ENCODE measurements around the gene CCND1.

Gene CCND1

GRCh38 chr11:69646493-69647389 is 5.8 kb downstream of the CCND1 start:
- Histone ChIP-seq H3K36me3 (ENCODE audit: control insufficient read depth in 2 of 2, insufficient read depth in 2 of 2, low read length in 2 of 2) (peaks cover 12 to 22% of the 10 kb centered on the region in 2 donors), H3K4me3 (ENCODE audit: low read length in 2 of 2) (no peak overlapping the region), H3K4me1 (ENCODE audit: control insufficient read depth in 2 of 2, insufficient read depth in 2 of 2, low read length in 2 of 2) (peaks cover 10 to 18% of the 10 kb centered on the region in 2 donors), H3K9ac (ENCODE audit: low read depth in 1 of 2, low read length in 2 of 2) (no peak overlapping the region), H3K9me3 (ENCODE audit: control insufficient read depth in 2 of 2, low read length in 2 of 2) (no peaks in the 10 kb centered on the region), H3K27ac (ENCODE audit: low read depth in 2 of 2, low read length in 2 of 2) (no peak overlapping the region), H3K27me3 (ENCODE audit: control insufficient read depth in 2 of 2, insufficient read depth in 2 of 2, low read length in 2 of 2) (no peaks in the 10 kb centered on the region)

GRCh38 chr11:69647390-69647748 is 6.4 kb downstream of the CCND1 start:
- Histone ChIP-seq H3K27me3 (ENCODE audit: control insufficient read depth in 2 of 2, insufficient read depth in 2 of 2, low read length in 2 of 2) (no peaks in the 10 kb centered on the region), H3K9me3 (ENCODE audit: control insufficient read depth in 2 of 2, low read length in 2 of 2) (no peaks in the 10 kb centered on the region), H3K27ac (ENCODE audit: low read depth in 2 of 2, low read length in 2 of 2) (no peak overlapping the region), H3K36me3 (ENCODE audit: control insufficient read depth in 2 of 2, insufficient read depth in 2 of 2, low read length in 2 of 2) (peaks cover 19 to 26% of the 10 kb centered on the region in 2 donors), H3K9ac (ENCODE audit: low read depth in 1 of 2, low read length in 2 of 2) (no peak overlapping the region), H3K4me3 (ENCODE audit: low read length in 2 of 2) (no peak overlapping the region), H3K4me1 (ENCODE audit: control insufficient read depth in 2 of 2, insufficient read depth in 2 of 2, low read length in 2 of 2) (peaks cover 10 to 18% of the 10 kb centered on the region in 2 donors)

GRCh38 chr11:69647761-69648497 is 7.0 kb downstream of the CCND1 start:
- H3K9me3 ChIP-seq (ENCODE audit: control insufficient read depth in 2 of 2, low read length in 2 of 2): no peaks in the 10 kb centered on the region
- peaks cover 10 to 18% of the 10 kb centered on the region in 2 donors for H3K4me1 ChIP-seq (ENCODE audit: control insufficient read depth in 2 of 2, insufficient read depth in 2 of 2, low read length in 2 of 2)
- H3K4me3 ChIP-seq (ENCODE audit: low read length in 2 of 2): no peak overlapping the region
- no peak overlapping the region for H3K9ac ChIP-seq (ENCODE audit: low read depth in 1 of 2, low read length in 2 of 2)
- peaks cover 19 to 28% of the 10 kb centered on the region in 2 donors for H3K36me3 ChIP-seq (ENCODE audit: control insufficient read depth in 2 of 2, insufficient read depth in 2 of 2, low read length in 2 of 2)
- H3K27ac ChIP-seq (ENCODE audit: low read depth in 2 of 2, low read length in 2 of 2): no peak overlapping the region
- H3K27me3 ChIP-seq (ENCODE audit: control insufficient read depth in 2 of 2, insufficient read depth in 2 of 2, low read length in 2 of 2): no peaks in the 10 kb centered on the region

DNA sequence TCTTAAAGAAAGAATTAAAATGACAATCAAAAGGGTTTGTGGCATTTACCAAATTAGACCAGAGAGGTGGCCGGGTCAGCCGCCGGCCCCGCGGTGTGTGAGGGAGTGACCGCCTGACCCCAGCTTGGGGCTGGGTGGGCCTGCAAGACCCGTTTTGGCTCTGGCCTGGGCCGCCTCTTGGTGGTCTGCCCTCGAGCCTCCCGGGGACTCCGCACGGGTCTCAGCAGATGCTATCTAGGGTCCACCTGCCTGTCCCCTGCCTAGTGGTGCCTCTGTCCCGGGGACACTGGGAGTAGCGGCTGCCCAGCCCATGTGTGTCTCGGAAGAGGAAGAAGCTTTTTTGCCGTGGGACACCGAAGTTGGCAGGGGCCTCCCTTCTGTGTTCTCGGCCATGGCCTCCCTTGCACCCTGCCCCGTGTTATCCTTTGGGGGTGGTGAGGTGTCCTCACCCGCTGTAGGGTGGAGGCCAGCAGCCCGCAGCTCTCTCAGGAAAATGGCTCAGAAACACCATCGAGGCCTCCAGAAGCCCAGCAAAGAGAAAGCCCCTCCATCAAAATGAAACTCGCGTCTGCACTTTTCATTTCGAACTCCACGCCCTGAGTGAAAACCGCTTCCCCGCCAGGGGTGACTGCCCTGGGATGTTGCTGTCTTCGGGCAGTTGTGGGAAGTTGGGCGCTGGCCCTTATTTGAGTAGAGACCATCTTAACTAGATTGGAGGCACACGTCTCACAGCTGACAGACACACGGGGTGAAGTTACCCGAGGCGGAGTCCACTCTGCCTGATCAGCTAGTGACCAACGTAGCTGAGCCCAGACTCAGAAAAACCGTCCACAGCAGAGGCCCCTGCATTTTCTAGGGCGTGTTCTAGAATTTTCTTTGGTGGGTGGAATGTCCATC is 8.0 kb downstream of the CCND1 start:
- Histone ChIP-seq H3K36me3 (ENCODE audit: control insufficient read depth in 2 of 2, insufficient read depth in 2 of 2, low read length in 2 of 2) (peaks cover 19 to 33% of the 10 kb centered on the region in 2 donors), H3K4me1 (ENCODE audit: control insufficient read depth in 2 of 2, insufficient read depth in 2 of 2, low read length in 2 of 2) (peaks cover 4 to 12% of the 10 kb centered on the region in 2 donors), H3K27ac (ENCODE audit: low read depth in 2 of 2, low read length in 2 of 2) (no peak overlapping the region), H3K9me3 (ENCODE audit: control insufficient read depth in 2 of 2, low read length in 2 of 2) (no peaks in the 10 kb centered on the region), H3K4me3 (ENCODE audit: low read length in 2 of 2) (no peak overlapping the region), H3K9ac (ENCODE audit: low read depth in 1 of 2, low read length in 2 of 2) (no peak overlapping the region), H3K27me3 (ENCODE audit: control insufficient read depth in 2 of 2, insufficient read depth in 2 of 2, low read length in 2 of 2) (no peaks in the 10 kb centered on the region)

GRCh38 chr11:69649576-69649900 is 8.6 kb downstream of the CCND1 start:
- Histone ChIP-seq H3K27ac (ENCODE audit: low read depth in 2 of 2, low read length in 2 of 2) (no peak overlapping the region), H3K9ac (ENCODE audit: low read depth in 1 of 2, low read length in 2 of 2) (no peak overlapping the region), H3K27me3 (ENCODE audit: control insufficient read depth in 2 of 2, insufficient read depth in 2 of 2, low read length in 2 of 2) (no peaks in the 10 kb centered on the region), H3K4me1 (ENCODE audit: control insufficient read depth in 2 of 2, insufficient read depth in 2 of 2, low read length in 2 of 2) (peaks cover 0 to 6% of the 10 kb centered on the region in 2 donors), H3K9me3 (ENCODE audit: control insufficient read depth in 2 of 2, low read length in 2 of 2) (no peaks in the 10 kb centered on the region), H3K36me3 (ENCODE audit: control insufficient read depth in 2 of 2, insufficient read depth in 2 of 2, low read length in 2 of 2) (peaks cover 19 to 33% of the 10 kb centered on the region in 2 donors), H3K4me3 (ENCODE audit: low read length in 2 of 2) (no peak overlapping the region)

- no peak overlapping the region for H3K27ac ChIP-seq (ENCODE audit: low read depth in 2 of 2, low read length in 2 of 2)
- H3K36me3 ChIP-seq (ENCODE audit: control insufficient read depth in 2 of 2, insufficient read depth in 2 of 2, low read length in 2 of 2): peaks cover 19 to 33% of the 10 kb centered on the region in 2 donors
- peaks cover 0 to 1% of the 10 kb centered on the region in 2 donors for H3K4me1 ChIP-seq (ENCODE audit: control insufficient read depth in 2 of 2, insufficient read depth in 2 of 2, low read length in 2 of 2)
- H3K27me3 ChIP-seq (ENCODE audit: control insufficient read depth in 2 of 2, insufficient read depth in 2 of 2, low read length in 2 of 2): no peaks in the 10 kb centered on the region
- H3K9me3 ChIP-seq (ENCODE audit: control insufficient read depth in 2 of 2, low read length in 2 of 2): no peaks in the 10 kb centered on the region
- no peak overlapping the region for H3K9ac ChIP-seq (ENCODE audit: low read depth in 1 of 2, low read length in 2 of 2)
- H3K4me3 ChIP-seq (ENCODE audit: low read length in 2 of 2): no peak overlapping the region
Observed at GRCh38 chr11:69650081-69650831, 9.3 kb downstream of the CCND1 start.

DNA sequence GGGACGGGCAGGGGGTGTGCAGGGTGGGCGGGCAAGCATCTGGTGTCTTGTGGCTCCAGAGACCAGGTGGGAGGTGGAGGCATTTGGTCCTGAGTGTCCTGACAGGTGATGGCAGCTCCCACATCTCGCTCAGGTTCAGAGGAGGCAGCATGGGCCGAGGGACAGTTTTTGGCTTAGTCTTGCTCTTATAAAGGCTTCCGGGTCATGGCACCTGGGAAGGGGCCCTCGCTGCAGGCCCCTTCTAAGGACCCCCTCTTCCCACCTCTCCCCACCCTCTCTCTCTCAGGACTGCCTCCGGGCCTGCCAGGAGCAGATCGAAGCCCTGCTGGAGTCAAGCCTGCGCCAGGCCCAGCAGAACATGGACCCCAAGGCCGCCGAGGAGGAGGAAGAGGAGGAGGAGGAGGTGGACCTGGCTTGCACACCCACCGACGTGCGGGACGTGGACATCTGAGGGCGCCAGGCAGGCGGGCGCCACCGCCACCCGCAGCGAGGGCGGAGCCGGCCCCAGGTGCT is 9.9 kb downstream of the CCND1 start:
- H3K9ac ChIP-seq (ENCODE audit: low read depth in 1 of 2, low read length in 2 of 2): no peak overlapping the region
- no peak overlapping the region for H3K4me3 ChIP-seq (ENCODE audit: low read length in 2 of 2)
- H3K36me3 ChIP-seq (ENCODE audit: control insufficient read depth in 2 of 2, insufficient read depth in 2 of 2, low read length in 2 of 2): peaks cover 15 to 30% of the 10 kb centered on the region in 2 donors
- H3K27me3 ChIP-seq (ENCODE audit: control insufficient read depth in 2 of 2, insufficient read depth in 2 of 2, low read length in 2 of 2): no peaks in the 10 kb centered on the region
- no peak overlapping the region for H3K27ac ChIP-seq (ENCODE audit: low read depth in 2 of 2, low read length in 2 of 2)
- H3K9me3 ChIP-seq (ENCODE audit: control insufficient read depth in 2 of 2, low read length in 2 of 2): no peaks in the 10 kb centered on the region
- H3K4me1 ChIP-seq (ENCODE audit: control insufficient read depth in 2 of 2, insufficient read depth in 2 of 2, low read length in 2 of 2): peaks cover 0 to 2% of the 10 kb centered on the region in 2 donors

- Histone ChIP-seq H3K27me3 (ENCODE audit: control insufficient read depth in 2 of 2, insufficient read depth in 2 of 2, low read length in 2 of 2) (no peaks in the 10 kb centered on the region), H3K36me3 (ENCODE audit: control insufficient read depth in 2 of 2, insufficient read depth in 2 of 2, low read length in 2 of 2) (peaks cover 15 to 30% of the 10 kb centered on the region in 2 donors), H3K9ac (ENCODE audit: low read depth in 1 of 2, low read length in 2 of 2) (no peak overlapping the region), H3K4me3 (ENCODE audit: low read length in 2 of 2) (no peak overlapping the region), H3K27ac (ENCODE audit: low read depth in 2 of 2, low read length in 2 of 2) (no peak overlapping the region), H3K4me1 (ENCODE audit: control insufficient read depth in 2 of 2, insufficient read depth in 2 of 2, low read length in 2 of 2) (peaks cover 0 to 2% of the 10 kb centered on the region in 2 donors), H3K9me3 (ENCODE audit: control insufficient read depth in 2 of 2, low read length in 2 of 2) (no peaks in the 10 kb centered on the region)
Observed at GRCh38 chr11:69651834-69652620, 11.1 kb downstream of the CCND1 start.

DNA sequence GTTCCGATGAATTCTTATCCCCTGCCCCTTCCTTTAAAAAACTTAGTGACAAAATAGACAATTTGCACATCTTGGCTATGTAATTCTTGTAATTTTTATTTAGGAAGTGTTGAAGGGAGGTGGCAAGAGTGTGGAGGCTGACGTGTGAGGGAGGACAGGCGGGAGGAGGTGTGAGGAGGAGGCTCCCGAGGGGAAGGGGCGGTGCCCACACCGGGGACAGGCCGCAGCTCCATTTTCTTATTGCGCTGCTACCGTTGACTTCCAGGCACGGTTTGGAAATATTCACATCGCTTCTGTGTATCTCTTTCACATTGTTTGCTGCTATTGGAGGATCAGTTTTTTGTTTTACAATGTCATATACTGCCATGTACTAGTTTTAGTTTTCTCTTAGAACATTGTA is 12.0 kb downstream of the CCND1 start:
- Histone ChIP-seq H3K27me3 (ENCODE audit: control insufficient read depth in 2 of 2, insufficient read depth in 2 of 2, low read length in 2 of 2) (no peaks in the 10 kb centered on the region), H3K4me3 (ENCODE audit: low read length in 2 of 2) (no peak overlapping the region), H3K4me1 (ENCODE audit: control insufficient read depth in 2 of 2, insufficient read depth in 2 of 2, low read length in 2 of 2) (peaks cover 0 to 2% of the 10 kb centered on the region in 2 donors), H3K9me3 (ENCODE audit: control insufficient read depth in 2 of 2, low read length in 2 of 2) (no peaks in the 10 kb centered on the region), H3K36me3 (ENCODE audit: control insufficient read depth in 2 of 2, insufficient read depth in 2 of 2, low read length in 2 of 2) (peaks cover 13 to 28% of the 10 kb centered on the region in 2 donors), H3K9ac (ENCODE audit: low read depth in 1 of 2, low read length in 2 of 2) (no peak overlapping the region), H3K27ac (ENCODE audit: low read depth in 2 of 2, low read length in 2 of 2) (no peak overlapping the region)
